GM19395 (cell line): ENCODE data around the gene CRYBA4.

Experiments
- ATAC-seq: cut with Tn5 transposase; IDR thresholded peaks from one replicate; pipeline ENCODE4 v1.9.1; 2021; ENCODE audit warnings: mild to moderate bottlenecking, moderate library complexity; ENCODE audit not compliant: unreplicated experiment

The CRYBA4 gene

DNA sequence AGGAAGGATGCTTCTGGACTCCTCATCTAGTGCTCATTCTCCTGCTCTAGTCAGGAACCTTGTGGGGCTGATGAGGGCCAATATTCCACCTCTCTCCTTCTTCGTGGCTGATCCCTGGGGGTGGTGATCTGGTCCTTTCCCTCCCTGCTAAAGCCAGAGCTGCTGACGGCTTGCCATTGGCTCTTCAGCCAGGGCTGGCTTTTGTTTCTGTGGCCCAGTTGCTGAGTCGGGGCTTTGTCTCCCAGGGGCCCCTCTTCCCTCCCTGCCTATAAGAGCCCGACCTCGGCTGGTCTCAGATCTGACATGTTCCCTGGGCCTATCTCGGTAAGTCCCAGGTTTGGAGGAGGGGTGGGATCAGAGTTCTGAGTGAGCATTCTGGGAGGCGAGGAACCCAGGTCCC is at the start of gene CRYBA4:
Gene CRYBA4 (plus strand): TSS at position 301 of the 400 bp plus-strand sequence. CDS start 634 bp downstream, outside the sequence.
- no peak for ATAC-seq

DNA sequence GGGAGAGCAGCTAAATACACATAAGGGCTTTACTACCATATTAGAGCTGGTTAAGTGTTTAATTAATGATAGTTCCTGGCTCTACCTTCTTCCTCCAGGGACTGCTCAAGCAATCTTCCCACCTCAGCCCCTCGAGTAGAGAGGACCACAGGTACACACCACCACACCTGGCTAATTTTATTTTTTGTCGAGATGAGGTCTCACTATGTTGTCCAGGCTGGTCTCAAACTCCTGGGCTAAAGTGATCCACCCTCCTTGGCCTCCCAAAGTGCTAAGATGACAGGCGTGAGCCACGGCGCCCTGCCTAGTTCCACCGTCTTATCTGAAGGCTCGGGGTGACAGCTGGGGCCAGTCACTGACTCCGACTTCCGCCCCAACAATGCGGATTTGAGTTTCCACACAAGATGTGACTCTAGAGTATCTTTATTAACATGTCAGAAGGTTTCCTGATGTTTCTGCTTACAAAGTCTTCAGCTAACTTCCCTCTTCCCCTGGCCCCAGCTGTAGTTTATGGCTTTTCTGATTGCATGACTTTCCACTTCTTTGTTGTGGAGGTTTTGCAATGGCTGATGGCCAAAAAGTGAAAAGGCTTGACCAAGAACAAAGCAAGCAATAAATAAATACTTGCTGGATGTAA is 48.6 kb upstream of the CRYBA4 start:
- ATAC-seq, result no peak

DNA sequence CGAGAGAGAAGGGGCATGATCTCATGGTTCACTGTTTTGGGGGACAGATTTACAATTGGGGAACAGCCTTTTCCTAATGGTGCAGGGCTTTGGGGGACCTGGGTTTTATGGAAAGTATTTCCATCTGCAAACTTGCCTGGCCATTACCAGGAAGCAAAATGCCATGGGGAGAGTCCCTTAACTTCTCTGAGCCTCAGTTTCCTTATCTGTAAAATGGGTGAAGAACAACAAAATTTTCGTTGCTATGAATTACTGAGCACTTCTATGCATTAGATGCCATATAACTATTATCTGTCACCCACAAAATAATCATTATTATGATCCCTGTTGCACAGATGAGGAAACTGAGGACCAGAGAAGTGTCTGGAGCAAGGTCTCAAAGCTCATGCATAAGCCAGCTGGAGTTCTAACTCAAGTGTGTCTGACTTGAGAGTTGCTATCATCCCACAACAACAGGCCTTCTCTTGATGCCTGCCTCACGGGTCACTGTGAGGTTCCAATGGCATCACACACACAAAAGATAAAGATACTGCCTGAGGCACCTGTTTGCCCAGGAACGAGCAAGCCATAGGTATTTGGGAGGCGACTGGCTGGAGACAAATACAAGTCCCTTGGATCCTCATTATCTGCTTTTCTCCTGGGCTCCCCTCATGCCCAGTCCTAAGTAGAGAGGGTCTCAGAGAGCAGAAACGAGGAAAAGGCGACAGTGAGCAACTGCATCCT is 47.6 kb upstream of the CRYBA4 start:
- ATAC-seq, result no peak

GRCh38 chr22:26576026-26576680 is 45.6 kb upstream of the CRYBA4 start:
- ATAC-seq, result no peak

- no peak for ATAC-seq
Observed at GRCh38 chr22:26577081-26577480, 44.7 kb upstream of the CRYBA4 start.

- ATAC-seq, result peak; percentile 79
Observed at GRCh38 chr22:26579331-26579886, 42.4 kb upstream of the CRYBA4 start.

DNA sequence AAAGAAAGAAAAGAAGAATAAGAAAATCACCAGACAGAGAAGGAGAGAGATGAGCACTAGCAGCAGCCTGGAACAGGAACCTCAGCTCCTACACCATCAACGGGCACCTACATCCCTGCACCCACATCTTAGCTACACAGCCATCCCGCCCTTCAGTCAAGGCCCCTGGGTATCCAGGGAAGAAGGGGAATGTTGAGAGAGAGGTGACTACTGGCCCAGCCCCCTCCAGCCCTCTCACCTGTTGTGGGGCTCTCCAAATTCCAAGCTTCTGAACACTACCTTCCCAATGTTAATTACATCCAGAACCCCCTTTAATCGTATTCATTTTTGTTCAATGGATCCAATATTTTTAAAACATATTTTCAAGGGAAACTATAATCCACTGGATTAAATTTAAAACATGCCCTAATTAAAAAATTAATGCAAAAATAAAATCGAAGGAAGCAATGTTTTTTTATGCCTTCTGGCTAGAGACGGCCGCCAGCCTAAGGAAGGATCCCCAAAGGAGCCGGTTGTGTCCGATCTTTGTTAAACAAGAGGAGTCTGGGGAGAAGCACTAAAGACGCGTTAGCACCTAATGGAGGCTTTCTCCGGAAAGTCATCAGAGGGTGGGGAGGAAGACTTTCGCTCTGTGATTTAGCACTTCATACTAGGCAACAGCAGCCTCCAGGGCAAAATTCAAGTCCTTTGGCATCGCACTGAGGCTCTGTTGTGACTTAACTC is 41.4 kb upstream of the CRYBA4 start:
- ATAC-seq, result no peak

DNA sequence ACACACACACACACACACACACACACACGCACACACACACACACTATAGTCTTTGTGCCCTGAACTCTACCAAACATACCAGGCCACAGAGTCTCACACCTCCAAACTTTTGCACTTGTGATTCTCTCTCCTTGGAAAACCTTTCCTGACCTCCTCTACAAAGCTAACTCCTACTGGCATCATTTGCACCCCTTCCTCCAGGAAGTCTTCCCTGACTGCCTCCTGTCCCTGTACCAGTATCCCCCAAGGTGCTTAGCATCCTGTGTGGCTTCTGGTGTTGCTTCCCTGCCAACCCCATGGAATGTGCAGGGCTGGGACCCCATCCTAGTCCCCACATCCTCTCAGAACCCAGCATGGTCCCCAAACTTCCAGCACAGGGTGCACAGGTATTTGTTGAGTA is 40.7 kb upstream of the CRYBA4 start:
- ATAC-seq, result no peak

DNA sequence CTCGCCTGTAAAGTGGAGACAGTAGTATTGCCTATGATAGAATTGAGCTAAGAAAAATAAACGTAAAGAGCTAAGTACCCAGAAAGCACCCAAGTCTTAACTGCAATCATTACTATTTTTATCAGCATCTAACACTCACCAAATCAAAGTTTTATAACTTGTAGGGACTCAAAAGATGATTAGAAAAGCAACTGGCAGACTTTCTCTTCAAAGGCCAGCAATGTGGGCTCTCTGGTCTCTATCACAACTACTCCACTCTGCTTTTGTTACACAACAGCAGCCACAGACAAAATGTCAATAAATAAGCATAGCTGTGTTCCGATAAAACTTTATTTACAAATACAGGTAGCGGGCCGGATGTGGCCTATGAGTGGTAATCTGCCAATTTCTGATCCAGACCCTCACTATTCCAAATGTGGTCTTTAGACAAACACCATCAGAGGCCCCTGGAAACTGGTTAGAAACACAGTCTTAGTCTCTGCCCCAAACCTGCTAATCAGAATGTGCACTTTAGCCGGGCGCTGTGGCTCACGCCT is 40.1 kb upstream of the CRYBA4 start:
- no peak for ATAC-seq

GRCh38 chr22:26584010-26584409 is 37.8 kb upstream of the CRYBA4 start:
- ATAC-seq, result no peak

GRCh38 chr22:26585104-26585790 is 36.5 kb upstream of the CRYBA4 start:
- no peak for ATAC-seq

GRCh38 chr22:26586556-26587325 is 35.0 kb upstream of the CRYBA4 start:
- no peak for ATAC-seq

DNA sequence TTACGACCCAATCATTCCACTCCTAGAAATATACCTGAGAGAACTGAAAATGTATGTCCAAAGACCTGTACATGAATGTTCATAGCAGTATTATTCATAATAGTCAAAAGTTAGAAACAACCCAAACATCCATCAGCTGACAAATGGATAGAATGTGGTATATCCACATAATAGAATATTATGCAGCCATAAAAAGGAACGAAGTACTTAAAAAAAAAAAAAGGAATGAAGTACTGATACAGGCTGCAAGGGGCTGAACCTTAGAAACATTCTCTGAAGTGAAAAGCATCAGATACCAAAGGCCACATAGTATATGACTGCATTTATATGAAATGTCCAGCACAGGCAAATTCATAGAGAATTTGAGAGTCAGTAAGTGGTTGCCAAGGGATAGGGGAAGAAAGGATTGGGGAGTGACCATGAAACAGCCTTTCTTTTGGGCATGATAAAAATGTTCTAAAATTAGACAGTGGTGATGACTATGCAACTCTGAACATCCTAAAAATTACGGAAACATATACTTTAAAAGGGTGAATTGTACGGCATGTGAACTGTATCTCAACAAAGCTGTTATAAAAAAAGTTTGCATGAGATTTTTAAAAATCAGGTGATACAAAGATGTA is 33.7 kb upstream of the CRYBA4 start:
- no peak for ATAC-seq

GRCh38 chr22:26588729-26589366 is 32.9 kb upstream of the CRYBA4 start:
- ATAC-seq, result no peak

DNA sequence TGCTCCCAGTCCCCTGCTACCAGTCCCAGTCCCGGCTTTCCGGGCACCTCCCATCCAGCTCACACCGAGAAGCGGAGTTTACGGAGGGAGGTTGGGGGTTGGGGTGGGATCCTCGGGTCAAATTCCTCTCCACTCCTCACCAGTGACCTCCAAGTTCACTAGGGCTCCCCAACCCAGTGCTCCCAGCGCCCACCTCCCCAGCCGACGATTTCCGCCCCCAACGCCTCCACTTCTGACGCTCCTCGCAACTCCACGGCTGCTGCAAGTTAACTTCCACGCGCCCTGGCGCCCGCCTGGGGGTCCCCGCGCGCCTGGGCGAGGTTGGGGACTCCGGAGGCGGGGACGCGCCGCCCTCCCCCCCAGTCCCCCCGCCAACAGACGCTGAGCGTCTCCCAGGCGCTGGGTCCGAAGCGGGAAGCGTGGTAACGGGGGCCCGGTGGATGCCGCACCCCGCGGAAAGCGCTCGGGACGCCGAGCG is 32.4 kb upstream of the CRYBA4 start:
- ATAC-seq, result peak; percentile 20

- peak; percentile 57 for ATAC-seq
Observed at GRCh38 chr22:26589845-26590736, 31.7 kb upstream of the CRYBA4 start, which contains the start of gene TPST2. TPST2 (minus strand) TSS chr22:26590132; CDS start chr22:26541630, 48,502 bp downstream.

GRCh38 chr22:26592421-26592891 is 29.3 kb upstream of the CRYBA4 start:
- ATAC-seq, result peak; percentile 58
